ENCODE data around the gene ACOT8.
A peak's percentile ranks its signal among the peaks of the same experiment; 100 is the strongest.

The ACOT8 gene

DNA sequence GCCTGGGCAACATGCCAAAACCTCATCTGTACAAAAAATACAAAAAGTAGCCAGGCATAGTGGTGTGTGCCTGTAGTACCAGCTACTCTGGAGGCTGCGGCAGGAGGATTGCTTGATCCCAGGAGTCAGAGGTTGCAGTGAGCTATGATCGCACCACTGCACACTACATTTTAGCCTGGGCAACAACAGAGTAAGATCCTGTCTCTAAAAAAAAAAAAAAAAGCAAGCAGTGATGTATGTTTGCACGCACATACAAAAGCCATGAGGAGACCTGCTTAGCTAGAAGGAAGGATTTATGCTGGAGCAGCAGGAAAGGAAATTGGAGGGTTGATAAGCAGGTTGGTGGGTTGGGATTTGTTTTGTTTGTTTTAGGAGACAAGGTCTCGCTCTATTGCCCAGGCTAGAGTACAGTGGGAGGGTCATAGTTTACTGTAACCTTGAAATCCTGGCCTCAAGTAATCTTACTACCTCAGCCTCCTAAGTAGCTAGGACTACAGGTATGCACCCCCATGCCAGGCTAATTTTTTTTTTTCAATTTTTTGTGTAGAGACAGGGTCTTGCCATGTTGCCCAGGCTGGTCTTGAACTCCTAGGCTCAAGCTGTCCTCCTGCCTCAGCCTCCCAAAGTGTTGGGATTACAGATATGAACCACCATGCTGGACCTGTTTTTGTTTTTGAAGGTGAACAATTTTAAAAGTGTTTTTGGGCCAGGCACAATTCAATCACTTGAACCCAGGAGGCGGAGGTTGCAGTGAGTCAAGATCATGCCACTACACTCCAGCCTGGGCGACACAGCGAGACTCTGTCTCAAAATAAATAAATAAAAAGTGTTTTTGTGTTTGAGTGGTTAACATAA is 4.3 kb upstream of the ACOT8 start:
- CTCF ChIA-PET: no interaction called here
- no peak for TF ChIP-seq BHLHE40 (IDR thresholded peaks at IDR 0.05; ENCODE audit: borderline replicate concordance)
- TF ChIP-seq CTBP1 (IDR thresholded peaks at IDR 0.05; ENCODE audit: borderline replicate concordance): no peak
- TF ChIP-seq HDGF (IDR thresholded peaks at IDR 0.05; ENCODE audit: borderline replicate concordance): no peak
- no peak for TF ChIP-seq ARNT (IDR thresholded peaks at IDR 0.05)
- TF ChIP-seq ZNF384 (IDR thresholded peaks at IDR 0.05): no peak
- TF ChIP-seq LEF1 (IDR thresholded peaks at IDR 0.05; ENCODE audit: borderline replicate concordance): no peak
- TF ChIP-seq L3MBTL2 (conservative IDR thresholded peaks at IDR 0.05): no peak
- POLR2A ChIA-PET: interaction anchor here (0.8 to 1.1 kb wide), 2 partner anchors 28 to 87 kb away, joined by 3 read pairs; partner anchors contain the start of gene SNX21
- DNase-seq (ENCODE audit: extremely low spot score): no peak

- CTCF ChIA-PET: no interaction called here
- POLR2A ChIA-PET: interaction anchor here (0.8 to 1.1 kb wide), 2 partner anchors 27 to 88 kb away, joined by 3 read pairs; partner anchors contain the start of gene SNX21
- TF ChIP-seq PKNOX1 (IDR thresholded peaks at IDR 0.05) (peak; percentile 53; the same call in 1 of the 2 replicates), LEF1 (IDR thresholded peaks at IDR 0.05; ENCODE audit: borderline replicate concordance) (no peak)
- no peak for DNase-seq (ENCODE audit: extremely low spot score)
Measured at GRCh38 chr20:45860560-45861220, 3.5 kb upstream of the ACOT8 start.

GRCh38 chr20:45859916-45860315 is 2.7 kb upstream of the ACOT8 start:
- DNase-seq (ENCODE audit: extremely low spot score): no peak
- POLR2A ChIA-PET: interaction anchor here (2.1 kb wide), 1 partner anchor 27 kb away, joined by 6 read pairs; the partner anchor contains the start of gene SNX21
- no peak for TF ChIP-seq ZNF384 (IDR thresholded peaks at IDR 0.05)
- no peak for TF ChIP-seq FOXK2 (IDR thresholded peaks at IDR 0.05)
- no peak for TF ChIP-seq HDGF (IDR thresholded peaks at IDR 0.05; ENCODE audit: borderline replicate concordance)
- no peak for TF ChIP-seq ELF4 (IDR thresholded peaks at IDR 0.05)
- CTCF ChIA-PET: no interaction called here

DNA sequence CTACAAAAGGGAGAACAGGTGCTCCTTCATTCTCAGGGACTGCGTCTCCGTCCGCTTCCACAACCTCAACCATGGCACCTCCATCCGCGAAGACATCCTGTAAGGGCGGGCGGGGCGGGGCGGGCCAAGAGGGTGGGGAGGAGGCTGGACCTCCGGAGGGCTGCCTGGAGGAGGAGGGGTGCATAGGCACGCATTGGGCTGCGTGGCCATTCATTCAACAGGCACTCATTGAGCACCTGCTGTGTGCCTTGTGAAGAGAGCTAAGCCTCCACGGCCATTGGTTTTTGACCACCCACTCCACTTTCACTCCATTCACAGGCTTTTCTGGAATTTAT is 657 bp upstream of the ACOT8 start:
- CTCF ChIA-PET: no interaction called here
- POLR2A ChIA-PET: interaction anchor here (0.9 to 2.9 kb wide), 7 partner anchors 21 to 77 kb away, joined by 3 to 9 read pairs (median 6); partner anchors contain the start of genes PCIF1, SNX21 and ZSWIM1
- peak; percentile 70 for DNase-seq (ENCODE audit: extremely low spot score)
- TF ChIP-seq ARNT (IDR thresholded peaks at IDR 0.05) (no peak), HDGF (IDR thresholded peaks at IDR 0.05; ENCODE audit: borderline replicate concordance) (no peak), PKNOX1 (IDR thresholded peaks at IDR 0.05) (no peak), BHLHE40 (IDR thresholded peaks at IDR 0.05; ENCODE audit: borderline replicate concordance) (no peak), FOXA1 (IDR thresholded peaks at IDR 0.05) (no peak), LEF1 (IDR thresholded peaks at IDR 0.05; ENCODE audit: borderline replicate concordance) (no peak), FOXM1 (IDR thresholded peaks at IDR 0.05; ENCODE audit: borderline replicate concordance) (no peak), L3MBTL2 (conservative IDR thresholded peaks at IDR 0.05) (no peak; the same call in 1 of the 2 replicates)

GRCh38 chr20:45853484-45853883 is 3.7 kb downstream of the ACOT8 start:
- POLR2A ChIA-PET: no interaction called here
- TF ChIP-seq NFRKB (IDR thresholded peaks at IDR 0.05) (no peak), TARDBP (IDR thresholded peaks at IDR 0.05) (no peak), ZNF384 (IDR thresholded peaks at IDR 0.05) (no peak), CTBP1 (IDR thresholded peaks at IDR 0.05; ENCODE audit: borderline replicate concordance) (no peak), FOXA1 (IDR thresholded peaks at IDR 0.05) (no peak), FOXM1 (IDR thresholded peaks at IDR 0.05; ENCODE audit: borderline replicate concordance) (no peak), SUZ12 (IDR thresholded peaks at IDR 0.05) (no peak), L3MBTL2 (conservative IDR thresholded peaks at IDR 0.05) (no peak), SP1 (IDR thresholded peaks at IDR 0.05) (no peak), BHLHE40 (IDR thresholded peaks at IDR 0.05; ENCODE audit: borderline replicate concordance) (no peak), LEF1 (IDR thresholded peaks at IDR 0.05; ENCODE audit: borderline replicate concordance) (no peak), PKNOX1 (IDR thresholded peaks at IDR 0.05) (no peak), HDGF (IDR thresholded peaks at IDR 0.05; ENCODE audit: borderline replicate concordance) (no peak), ELF4 (IDR thresholded peaks at IDR 0.05) (no peak), ARNT (IDR thresholded peaks at IDR 0.05) (no peak), FOXK2 (IDR thresholded peaks at IDR 0.05) (no peak)
- no peak for DNase-seq (ENCODE audit: extremely low spot score)
- CTCF ChIA-PET: no interaction called here

DNA sequence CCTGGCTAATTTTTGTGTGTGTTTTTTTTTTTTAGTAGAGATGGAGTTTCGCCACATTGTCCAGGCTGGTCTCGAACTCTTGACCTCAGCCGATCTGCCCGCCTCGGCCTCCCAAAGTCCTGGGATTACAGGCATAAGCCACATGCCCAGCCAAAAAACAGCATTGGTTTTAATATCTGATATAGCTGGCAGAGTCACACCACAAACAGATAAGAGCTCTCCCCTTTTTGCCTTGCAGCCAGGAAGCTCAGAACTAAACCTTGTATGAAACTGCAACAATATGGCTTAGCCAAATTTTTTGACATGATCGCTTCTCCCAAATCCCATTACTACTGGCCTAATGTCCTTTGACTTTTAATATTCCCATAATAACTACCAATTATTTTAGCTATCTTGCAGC is 4.9 kb downstream of the ACOT8 start:
- ChIA-PET POLR2A (no interaction called here), CTCF (interaction anchor here (0.6 kb wide), 1 partner anchor 82 kb away, joined by 3 read pairs; no protein-coding TSS in a partner anchor)
- no peak for DNase-seq (ENCODE audit: extremely low spot score)
- TF ChIP-seq FOXK2 (IDR thresholded peaks at IDR 0.05): no peak
- TF ChIP-seq CTBP1 (IDR thresholded peaks at IDR 0.05; ENCODE audit: borderline replicate concordance): no peak
- no peak for TF ChIP-seq ZNF384 (IDR thresholded peaks at IDR 0.05)
- TF ChIP-seq HDGF (IDR thresholded peaks at IDR 0.05; ENCODE audit: borderline replicate concordance): no peak
- TF ChIP-seq SP1 (IDR thresholded peaks at IDR 0.05): no peak
- no peak for TF ChIP-seq FOXM1 (IDR thresholded peaks at IDR 0.05; ENCODE audit: borderline replicate concordance)
- TF ChIP-seq FOXA1 (IDR thresholded peaks at IDR 0.05): no peak
- TF ChIP-seq TARDBP (IDR thresholded peaks at IDR 0.05): no peak
- no peak for TF ChIP-seq L3MBTL2 (conservative IDR thresholded peaks at IDR 0.05)
- TF ChIP-seq PKNOX1 (IDR thresholded peaks at IDR 0.05): no peak
- TF ChIP-seq BHLHE40 (IDR thresholded peaks at IDR 0.05; ENCODE audit: borderline replicate concordance): no peak
- TF ChIP-seq LEF1 (IDR thresholded peaks at IDR 0.05; ENCODE audit: borderline replicate concordance): no peak
- no peak for TF ChIP-seq NFRKB (IDR thresholded peaks at IDR 0.05)
- no peak for TF ChIP-seq ELF4 (IDR thresholded peaks at IDR 0.05)
- TF ChIP-seq SUZ12 (IDR thresholded peaks at IDR 0.05): no peak
- TF ChIP-seq ARNT (IDR thresholded peaks at IDR 0.05): no peak
